H1 (cell line): ENCODE data around the gene ANKRD13C. TPM values are rescaled to one million over a fixed set of nuclear protein-coding genes. Genes with fewer than 3 reads are reported as not detected.

Experiments
- GABPA ChIP-seq: IDR thresholded peaks from 2 replicates; pipeline ENCODE4 v1.6.1; 2011; ENCODE audit warnings: mild to moderate bottlenecking, low read length, moderate library complexity, borderline replicate concordance; ENCODE audit not compliant: insufficient read depth
- JUN ChIP-seq: IDR thresholded peaks from 2 replicates; pipeline ENCODE4 v1.6.1; 2011; ENCODE audit warnings: low read depth, mild to moderate bottlenecking, improper control_type of control experiment, low read length
- KDM1A ChIP-seq: fragments of 200-600, 300-600 bp; sonication (generic); IDR thresholded peaks from 2 replicates; pipeline ENCODE4 v1.7.1; 2016; ENCODE audit warnings: mild to moderate bottlenecking, low read length, borderline replicate concordance
- NANOG ChIP-seq: IDR thresholded peaks from 2 replicates; pipeline ENCODE4 v1.6.1; 2011; ENCODE audit warnings: low read length, low read depth, mild to moderate bottlenecking, inconsistent platforms; ENCODE audit not compliant: insufficient read depth, poor library complexity, severe bottlenecking
- RNF2 ChIP-seq: fragments of 200-900, 300-1000 bp; sonication (generic); IDR thresholded peaks from 2 replicates; pipeline ENCODE4 v1.7.1; 2016; ENCODE audit warnings: borderline replicate concordance, low read depth, mild to moderate bottlenecking, antibody characterized with exemption, low read length; ENCODE audit not compliant: poor library complexity, severe bottlenecking; ENCODE audit errors: missing control alignments
- SAP30 ChIP-seq: fragments of 300-600 bp; sonication (generic); IDR thresholded peaks from 2 replicates; pipeline ENCODE4 v1.7.1; 2012; ENCODE audit warnings: low read length, moderate library complexity, mild to moderate bottlenecking, inconsistent platforms; ENCODE audit not compliant: insufficient read depth, insufficient replicate concordance
- SP1 ChIP-seq: IDR thresholded peaks from 2 replicates; pipeline ENCODE4 v1.6.1; 2011; ENCODE audit warnings: low read depth, low read length
- TBP ChIP-seq: IDR thresholded peaks from 2 replicates; pipeline ENCODE4 v1.6.1; 2011; ENCODE audit warnings: low read depth, low read length, improper control_type of control experiment
- YY1 ChIP-seq: IDR thresholded peaks from 2 replicates; pipeline ENCODE4 v1.6.1; 2011; ENCODE audit warnings: low read depth, mild to moderate bottlenecking, low read length
- polyA plus RNA-seq, 7 experiments: library from polyadenylated mRNA; depleted of rRNA in 3 of 7; stranded (reverse) in 5 of 7; unstranded in 2 of 7; fragments of >200 nt in 5 of 7; fragments of 200-250 nt in 2 of 7; gene quantifications; 1 replicate in 5 of 7; 2 replicates in 1 of 7; 4 replicates in 1 of 7; pipeline versions ENCODE4 v1.2.1 to v1.2.3, GENCODE V29; 2011 to 2013; ENCODE audit warnings: missing spikeins in 2 of 7, mixed read lengths in 2 of 7
- total RNA-seq: library from RNA; stranded (reverse); fragmentation: NEBNext Ultra II Directional; extraction: Animal tissue kit (Norgen Biotek cat#: 25700); gene quantifications from 2 replicates; pipeline ENCODE4 v1.2.1, GENCODE V29; 2021
- TF ChIP-seq, protein P1 (sequence below): fragments of 300-600 bp; sonication (generic); IDR thresholded peaks from 2 replicates; pipeline ENCODE4 v1.7.1; 2012; ENCODE audit warnings: low read length, moderate library complexity, mild to moderate bottlenecking, inconsistent platforms; ENCODE audit not compliant: insufficient replicate concordance

Gene ANKRD13C
- total and polyA plus RNA-seq, 2 of the 8 experiments (the other 6 are each of a cell fraction or from before 2014, with no cell fraction given), result 4.8 to 21.7 TPM

GRCh38 chr1:70348399-70349165 is 5.9 kb downstream of the ANKRD13C start (continued):
- TF ChIP-seq, protein P1, sequence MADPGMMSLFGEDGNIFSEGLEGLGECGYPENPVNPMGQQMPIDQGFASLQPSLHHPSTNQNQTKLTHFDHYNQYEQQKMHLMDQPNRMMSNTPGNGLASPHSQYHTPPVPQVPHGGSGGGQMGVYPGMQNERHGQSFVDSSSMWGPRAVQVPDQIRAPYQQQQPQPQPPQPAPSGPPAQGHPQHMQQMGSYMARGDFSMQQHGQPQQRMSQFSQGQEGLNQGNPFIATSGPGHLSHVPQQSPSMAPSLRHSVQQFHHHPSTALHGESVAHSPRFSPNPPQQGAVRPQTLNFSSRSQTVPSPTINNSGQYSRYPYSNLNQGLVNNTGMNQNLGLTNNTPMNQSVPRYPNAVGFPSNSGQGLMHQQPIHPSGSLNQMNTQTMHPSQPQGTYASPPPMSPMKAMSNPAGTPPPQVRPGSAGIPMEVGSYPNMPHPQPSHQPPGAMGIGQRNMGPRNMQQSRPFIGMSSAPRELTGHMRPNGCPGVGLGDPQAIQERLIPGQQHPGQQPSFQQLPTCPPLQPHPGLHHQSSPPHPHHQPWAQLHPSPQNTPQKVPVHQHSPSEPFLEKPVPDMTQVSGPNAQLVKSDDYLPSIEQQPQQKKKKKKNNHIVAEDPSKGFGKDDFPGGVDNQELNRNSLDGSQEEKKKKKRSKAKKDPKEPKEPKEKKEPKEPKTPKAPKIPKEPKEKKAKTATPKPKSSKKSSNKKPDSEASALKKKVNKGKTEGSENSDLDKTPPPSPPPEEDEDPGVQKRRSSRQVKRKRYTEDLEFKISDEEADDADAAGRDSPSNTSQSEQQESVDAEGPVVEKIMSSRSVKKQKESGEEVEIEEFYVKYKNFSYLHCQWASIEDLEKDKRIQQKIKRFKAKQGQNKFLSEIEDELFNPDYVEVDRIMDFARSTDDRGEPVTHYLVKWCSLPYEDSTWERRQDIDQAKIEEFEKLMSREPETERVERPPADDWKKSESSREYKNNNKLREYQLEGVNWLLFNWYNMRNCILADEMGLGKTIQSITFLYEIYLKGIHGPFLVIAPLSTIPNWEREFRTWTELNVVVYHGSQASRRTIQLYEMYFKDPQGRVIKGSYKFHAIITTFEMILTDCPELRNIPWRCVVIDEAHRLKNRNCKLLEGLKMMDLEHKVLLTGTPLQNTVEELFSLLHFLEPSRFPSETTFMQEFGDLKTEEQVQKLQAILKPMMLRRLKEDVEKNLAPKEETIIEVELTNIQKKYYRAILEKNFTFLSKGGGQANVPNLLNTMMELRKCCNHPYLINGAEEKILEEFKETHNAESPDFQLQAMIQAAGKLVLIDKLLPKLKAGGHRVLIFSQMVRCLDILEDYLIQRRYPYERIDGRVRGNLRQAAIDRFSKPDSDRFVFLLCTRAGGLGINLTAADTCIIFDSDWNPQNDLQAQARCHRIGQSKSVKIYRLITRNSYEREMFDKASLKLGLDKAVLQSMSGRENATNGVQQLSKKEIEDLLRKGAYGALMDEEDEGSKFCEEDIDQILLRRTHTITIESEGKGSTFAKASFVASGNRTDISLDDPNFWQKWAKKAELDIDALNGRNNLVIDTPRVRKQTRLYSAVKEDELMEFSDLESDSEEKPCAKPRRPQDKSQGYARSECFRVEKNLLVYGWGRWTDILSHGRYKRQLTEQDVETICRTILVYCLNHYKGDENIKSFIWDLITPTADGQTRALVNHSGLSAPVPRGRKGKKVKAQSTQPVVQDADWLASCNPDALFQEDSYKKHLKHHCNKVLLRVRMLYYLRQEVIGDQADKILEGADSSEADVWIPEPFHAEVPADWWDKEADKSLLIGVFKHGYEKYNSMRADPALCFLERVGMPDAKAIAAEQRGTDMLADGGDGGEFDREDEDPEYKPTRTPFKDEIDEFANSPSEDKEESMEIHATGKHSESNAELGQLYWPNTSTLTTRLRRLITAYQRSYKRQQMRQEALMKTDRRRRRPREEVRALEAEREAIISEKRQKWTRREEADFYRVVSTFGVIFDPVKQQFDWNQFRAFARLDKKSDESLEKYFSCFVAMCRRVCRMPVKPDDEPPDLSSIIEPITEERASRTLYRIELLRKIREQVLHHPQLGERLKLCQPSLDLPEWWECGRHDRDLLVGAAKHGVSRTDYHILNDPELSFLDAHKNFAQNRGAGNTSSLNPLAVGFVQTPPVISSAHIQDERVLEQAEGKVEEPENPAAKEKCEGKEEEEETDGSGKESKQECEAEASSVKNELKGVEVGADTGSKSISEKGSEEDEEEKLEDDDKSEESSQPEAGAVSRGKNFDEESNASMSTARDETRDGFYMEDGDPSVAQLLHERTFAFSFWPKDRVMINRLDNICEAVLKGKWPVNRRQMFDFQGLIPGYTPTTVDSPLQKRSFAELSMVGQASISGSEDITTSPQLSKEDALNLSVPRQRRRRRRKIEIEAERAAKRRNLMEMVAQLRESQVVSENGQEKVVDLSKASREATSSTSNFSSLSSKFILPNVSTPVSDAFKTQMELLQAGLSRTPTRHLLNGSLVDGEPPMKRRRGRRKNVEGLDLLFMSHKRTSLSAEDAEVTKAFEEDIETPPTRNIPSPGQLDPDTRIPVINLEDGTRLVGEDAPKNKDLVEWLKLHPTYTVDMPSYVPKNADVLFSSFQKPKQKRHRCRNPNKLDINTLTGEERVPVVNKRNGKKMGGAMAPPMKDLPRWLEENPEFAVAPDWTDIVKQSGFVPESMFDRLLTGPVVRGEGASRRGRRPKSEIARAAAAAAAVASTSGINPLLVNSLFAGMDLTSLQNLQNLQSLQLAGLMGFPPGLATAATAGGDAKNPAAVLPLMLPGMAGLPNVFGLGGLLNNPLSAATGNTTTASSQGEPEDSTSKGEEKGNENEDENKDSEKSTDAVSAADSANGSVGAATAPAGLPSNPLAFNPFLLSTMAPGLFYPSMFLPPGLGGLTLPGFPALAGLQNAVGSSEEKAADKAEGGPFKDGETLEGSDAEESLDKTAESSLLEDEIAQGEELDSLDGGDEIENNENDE, result no peak
- TF ChIP-seq SP1 (no peak), YY1 (no peak), GABPA (no peak), RNF2 (no peak), SAP30 (no peak), TBP (no peak), NANOG (no peak), KDM1A (no peak), JUN (no peak)
